ENCODE measurements around the gene LCN6.
A peak's percentile ranks its signal among the peaks of the same experiment; 100 is the strongest.
"Not testable (repeated sequence)": the region's sequence is repeated elsewhere in the genome, so short reads cannot be mapped to it uniquely, and the experiment has no call there.

The LCN6 gene

GRCh38 chr9:136782452-136782851, 34.1 kb upstream of the LCN6 start:
- no peak for FAIRE-seq

DNA sequence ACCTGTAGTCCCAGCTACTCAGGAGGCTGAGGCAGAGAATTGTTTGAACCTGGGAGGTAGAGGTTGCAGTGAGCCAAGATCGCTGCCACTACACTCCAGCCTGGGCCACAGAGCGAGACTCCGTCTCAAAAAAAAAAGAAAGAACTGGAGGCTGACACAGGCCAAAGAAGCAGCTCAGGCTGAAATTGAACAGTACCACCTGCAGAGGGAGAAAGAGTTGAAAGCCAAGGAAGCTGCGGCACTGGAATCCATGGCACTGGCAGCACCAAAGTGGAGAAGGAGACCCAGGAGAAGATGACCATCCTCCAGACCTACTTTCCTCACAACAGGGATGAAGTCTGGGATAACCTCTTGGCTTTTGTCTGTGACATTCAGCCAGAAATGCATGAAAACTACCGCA, 31.5 kb upstream of the LCN6 start:
- no peak for FAIRE-seq

DNA sequence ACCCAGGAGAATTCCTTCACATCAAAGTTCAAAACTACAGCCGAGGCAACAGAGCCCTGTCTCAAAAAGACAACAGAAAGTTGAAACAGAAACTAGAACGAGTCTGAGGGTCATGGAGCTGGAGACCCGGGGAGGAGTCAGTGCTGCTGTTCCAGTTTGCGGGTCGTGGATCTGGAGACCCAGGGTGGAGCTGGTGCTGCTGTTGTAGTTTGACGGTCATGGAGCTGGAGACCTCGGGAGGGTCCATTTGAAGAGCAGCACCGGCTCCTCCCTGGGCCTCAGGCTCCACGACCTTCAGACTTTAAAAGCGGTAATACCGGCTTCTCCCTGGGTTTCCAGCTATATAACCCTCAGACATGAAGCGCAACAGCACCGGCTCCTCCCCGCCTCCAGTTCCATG, 29.0 kb upstream of the LCN6 start:
- no peak for FAIRE-seq

DNA sequence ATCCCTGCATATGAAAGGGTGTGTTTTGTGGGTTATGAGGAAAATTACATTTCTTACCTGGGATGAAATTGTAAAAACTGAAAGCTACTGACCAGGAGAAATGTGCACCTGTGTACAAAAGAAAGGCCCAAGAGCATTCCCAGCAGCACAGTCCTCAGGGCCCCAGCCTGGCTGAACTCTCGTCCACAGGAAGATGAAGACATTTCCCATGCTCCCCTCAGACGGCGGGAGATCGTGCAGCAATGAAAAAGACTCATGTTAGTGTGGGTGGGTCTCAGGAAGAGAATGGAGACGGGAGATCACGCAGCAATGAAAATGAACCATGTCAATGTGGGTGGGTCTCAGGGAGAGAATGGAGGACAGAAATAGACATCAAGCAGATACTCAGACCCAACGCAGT, 28.6 kb upstream of the LCN6 start:
- no peak for FAIRE-seq

DNA sequence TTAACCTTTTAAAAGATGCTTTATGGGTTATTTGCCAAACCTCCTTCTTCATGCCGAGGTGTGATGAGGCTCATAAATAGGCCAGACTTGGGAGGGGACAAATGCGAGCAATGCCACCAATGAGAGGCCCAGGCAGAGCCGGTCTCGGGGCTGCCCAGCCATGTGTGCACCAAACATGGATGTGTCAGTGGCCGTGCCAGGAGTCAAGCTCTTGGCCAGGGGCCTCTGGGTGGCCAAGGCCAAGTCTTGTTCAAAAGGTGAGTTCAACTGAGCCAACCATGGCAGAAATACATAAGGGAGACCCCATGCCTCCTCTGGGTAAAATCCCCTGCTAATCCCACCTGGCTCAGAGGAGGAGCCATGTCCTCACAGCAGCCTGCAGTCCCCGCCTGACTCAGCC, 26.9 kb upstream of the LCN6 start:
- no peak for FAIRE-seq

DNA sequence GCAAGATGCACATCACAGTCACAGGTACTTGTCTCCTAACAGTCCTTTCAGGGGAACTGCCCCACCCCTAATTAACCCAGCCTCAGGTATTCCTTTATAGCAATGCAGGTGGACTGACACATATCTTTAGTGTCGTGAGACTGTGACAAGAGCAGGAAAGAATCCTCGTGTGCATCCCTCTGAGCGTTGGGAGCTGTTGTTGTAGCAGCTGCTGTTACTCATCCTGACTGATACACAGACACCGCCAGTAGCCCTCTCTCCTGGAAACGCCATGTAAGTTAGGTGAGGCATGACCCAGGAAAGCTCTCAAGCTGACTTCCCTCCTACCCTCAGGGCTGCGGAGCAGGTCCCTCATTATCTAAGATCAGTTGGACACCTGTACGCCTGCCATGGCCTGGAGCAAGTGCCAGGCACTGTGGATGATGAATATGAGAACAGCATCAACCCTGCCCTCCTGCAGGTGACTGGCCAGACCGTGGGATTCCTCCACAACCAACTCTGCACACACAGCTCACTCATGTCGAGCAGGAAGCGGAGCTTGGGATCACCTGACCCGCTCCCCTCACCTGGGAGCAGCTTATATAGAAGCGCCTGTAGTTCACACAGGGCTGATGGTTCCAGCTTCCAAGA, 26.2 kb upstream of the LCN6 start:
- FAIRE-seq: no peak

DNA sequence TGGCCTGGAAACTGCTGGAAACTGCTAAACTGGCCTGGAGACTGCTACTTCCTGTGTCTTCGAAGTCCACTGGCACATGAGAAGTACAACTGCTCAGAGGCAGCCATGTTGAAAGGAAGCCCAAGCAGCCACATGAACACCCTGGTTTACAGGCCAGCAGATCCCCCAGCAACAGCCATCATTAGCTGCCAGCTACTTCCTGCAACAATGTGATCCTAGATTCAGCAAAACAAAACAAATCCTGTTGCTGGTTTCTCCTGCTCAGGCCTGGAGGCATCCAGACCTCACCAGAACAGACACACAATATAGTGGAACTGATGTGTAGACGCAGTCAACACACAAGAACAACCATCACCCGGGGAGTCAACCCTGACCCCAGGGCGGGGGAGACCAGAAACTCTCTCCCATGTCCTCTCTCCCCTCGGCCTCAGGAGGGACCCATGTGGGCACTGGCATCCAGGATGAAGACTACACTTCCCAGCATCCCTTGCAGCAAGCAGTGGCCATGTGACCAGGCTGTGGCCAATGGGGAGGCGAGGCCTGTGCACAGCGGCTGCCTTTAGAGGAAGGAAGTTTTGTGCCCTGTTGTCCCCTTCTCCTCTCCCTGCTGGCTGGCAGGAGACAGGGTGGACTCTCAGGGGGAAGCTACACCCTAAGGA, 25.2 kb upstream of the LCN6 start:
- no peak for FAIRE-seq

GRCh38 chr9:136771907-136772415, 23.6 kb upstream of the LCN6 start:
- no peak for FAIRE-seq

GRCh38 chr9:136769710-136770191, 21.4 kb upstream of the LCN6 start:
- no peak for FAIRE-seq

DNA sequence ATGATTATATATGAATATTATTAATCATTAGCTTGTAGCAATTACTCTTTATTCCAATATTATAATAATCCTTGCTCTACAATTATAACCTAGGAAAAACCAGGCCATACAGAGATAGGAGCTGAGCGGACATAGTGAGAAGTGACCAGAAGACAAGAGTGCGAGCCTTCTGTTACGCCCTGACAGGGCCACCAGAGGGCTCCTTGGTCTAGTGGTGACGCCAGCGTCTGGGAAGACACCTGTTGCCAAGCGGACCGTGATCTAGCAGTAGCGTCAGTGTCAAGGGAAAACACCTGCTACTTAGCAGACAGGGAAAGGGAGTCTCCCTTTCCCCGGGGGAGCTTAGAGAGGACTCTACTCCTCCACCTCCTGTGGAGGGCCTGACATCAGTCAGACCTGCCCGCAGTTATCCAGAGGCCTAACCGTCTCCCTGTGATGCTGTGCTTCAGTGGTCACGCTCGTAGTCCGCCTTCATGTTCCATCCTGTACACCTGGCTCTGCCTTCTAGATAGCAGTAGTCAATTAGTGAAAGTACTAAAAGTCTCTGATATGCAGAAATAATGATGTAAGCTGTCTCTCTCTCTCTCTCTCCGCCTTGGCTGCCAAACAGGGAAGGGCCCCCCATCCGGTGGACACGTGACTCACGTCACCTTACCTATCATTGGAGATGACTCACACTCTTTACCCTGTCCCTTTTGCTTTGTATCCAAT, 18.2 kb upstream of the LCN6 start:
- peak; percentile 51 for FAIRE-seq

GRCh38 chr9:136765745-136766409, 17.6 kb upstream of the LCN6 start:
- FAIRE-seq: not testable (repeated sequence)

GRCh38 chr9:136765041-136765440, 16.7 kb upstream of the LCN6 start:
- no peak for FAIRE-seq

- no peak for FAIRE-seq
Observed at GRCh38 chr9:136764301-136764891, 16.1 kb upstream of the LCN6 start, which contains the start of gene LCN15. Gene LCN15 (minus strand): TSS chr9:136764518. CDS start chr9:136764488, 30 bp downstream.

DNA sequence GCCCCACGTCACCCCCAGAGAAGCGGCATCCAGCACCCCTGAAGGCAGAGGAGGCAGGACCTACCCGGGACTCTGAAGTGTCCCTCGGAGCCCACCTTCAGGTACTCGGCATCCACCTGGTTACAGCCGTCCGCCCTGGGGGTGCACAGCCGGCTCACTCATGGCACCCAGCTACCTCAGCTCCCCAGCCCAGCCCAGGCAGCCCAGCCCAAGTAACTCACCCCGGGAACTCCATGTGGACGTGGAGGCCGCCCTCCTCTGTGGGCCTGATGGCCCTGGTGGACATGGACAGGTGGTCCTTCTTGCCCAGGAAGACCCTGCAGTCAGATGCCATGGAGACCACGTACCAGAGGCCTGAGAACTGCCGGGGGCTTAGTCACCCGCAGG, 15.3 kb upstream of the LCN6 start:
- no peak for FAIRE-seq

- FAIRE-seq: no peak
Observed at GRCh38 chr9:136762915-136763648, 14.8 kb upstream of the LCN6 start.

DNA sequence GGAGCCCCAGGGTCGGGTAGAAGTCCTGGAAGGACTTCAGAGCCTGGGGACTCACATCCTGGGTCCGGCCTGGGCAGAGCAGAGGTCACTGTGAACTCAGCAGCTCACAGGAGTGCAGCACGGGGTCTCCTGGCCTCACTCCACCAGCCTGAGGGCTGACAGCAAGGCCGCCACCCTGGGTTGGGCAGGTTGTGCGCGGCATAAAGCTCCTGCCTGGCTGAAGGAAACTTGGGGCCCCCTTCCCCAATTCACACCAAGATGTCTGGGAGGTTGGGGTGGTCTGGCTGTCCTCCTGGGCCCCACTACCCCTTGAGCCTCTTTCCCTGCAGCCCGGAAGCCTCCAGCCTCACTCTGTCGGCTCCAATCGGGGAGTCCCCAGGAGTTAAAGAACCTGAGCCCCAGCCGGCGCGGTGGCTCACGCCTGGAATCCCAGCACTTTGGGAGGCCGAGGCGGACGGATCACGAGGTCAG, 13.9 kb upstream of the LCN6 start:
- FAIRE-seq: no peak

DNA sequence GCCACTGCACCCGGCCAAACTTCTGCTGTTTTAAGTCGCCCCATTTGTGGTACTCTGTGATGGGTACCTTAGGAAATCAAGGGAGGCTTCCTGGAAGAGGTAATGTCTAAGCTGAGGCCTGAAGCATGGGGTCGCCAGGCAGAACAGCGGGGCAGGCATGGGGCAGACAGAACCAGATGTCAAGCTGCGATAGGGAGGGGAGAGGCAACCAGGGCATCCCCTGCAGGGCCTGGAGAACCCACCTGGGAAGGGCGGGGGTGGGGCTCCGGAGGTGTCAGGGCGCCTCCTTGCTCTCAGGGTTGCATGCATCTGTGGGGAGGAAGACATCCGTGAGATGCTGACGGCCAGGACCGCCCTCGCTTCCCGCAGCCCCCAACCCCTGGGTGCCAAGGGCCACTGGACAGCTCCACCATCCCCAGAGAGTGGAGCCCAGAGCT, 13.2 kb upstream of the LCN6 start:
- no peak for FAIRE-seq

DNA sequence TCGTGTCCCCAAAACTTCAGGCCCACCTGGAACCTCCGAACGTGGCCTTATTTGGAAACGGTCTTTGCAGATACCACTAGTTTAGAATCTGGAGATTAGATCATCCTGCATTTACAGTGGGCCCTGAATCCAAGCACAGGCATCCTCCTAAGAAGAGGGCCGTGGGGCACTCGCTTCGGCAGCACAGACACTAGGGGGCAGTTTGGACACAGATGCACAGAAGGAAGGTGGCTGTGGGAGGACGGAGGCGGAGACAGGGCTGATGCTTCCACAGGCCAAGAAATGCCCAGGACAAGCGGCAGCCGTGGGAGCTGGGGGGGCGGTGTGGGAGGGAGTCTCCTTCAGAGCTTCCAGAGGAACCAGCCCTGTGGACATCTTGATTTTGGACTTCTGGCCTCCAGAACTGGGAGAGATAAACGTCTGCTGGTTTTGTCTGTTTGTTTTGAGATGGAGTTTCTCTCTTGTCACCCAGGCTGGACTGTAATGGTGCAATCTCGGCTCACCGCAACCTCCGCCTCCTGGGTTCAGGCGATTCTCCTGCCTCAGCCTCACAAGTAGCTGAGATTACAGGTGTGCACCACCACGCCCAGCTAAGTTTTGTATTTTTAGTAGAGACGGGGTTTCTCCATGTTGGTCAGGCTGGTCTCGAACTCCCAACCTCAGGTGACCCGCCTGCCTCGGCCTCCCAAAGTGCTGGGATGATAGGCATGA, 12.7 kb upstream of the LCN6 start:
- FAIRE-seq: not testable (repeated sequence)

- no peak for FAIRE-seq
Observed at GRCh38 chr9:136760424-136760823, 12.1 kb upstream of the LCN6 start.

DNA sequence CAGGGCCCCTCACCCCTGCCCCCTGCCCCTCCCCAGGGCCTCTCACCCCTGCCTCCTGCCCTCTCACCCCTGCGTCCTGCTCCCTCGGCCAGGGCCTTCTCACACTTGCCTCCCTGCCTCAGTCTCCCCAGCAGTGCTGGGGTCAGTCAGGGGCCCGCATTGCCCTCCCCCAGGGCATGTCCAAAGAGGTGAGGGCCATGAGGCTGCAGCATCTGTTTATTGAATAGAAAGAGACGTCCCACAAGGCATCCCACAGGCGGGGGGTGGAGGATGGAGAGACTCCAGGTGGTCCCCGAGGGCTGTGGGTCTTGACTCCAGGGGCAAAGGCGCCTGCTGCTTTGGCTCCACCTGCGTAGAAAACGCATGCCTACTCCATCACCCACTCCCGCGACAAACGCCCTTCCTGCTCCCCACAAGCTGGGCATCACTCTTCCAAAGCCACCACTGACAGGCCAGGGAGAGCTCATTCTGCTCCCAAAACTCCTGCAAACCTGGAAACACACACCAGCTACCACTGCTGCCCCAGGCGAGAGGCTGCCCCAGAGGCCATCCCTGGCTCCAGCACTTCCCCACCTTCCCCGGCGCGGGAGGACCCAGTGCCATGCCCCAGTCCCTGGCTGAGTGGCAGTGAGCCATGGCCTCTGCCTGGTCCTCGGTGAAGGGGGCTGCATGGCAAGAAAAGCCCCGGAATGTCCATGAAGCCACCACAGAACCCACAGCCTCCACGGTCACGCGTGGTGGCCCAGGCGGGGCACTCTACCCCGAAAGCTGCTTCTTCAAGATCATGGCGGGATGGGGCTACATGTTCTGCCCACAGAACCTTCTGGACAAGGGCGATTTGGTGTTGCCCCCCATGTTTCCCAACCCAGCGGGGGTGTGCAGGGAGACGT, 11.4 kb upstream of the LCN6 start:
- no peak for FAIRE-seq
